GM19238 (cell line): ENCODE results near the gene GLB1L3.
"Not testable (repeated sequence)": the region's sequence is repeated elsewhere in the genome, so short reads cannot be mapped to it uniquely, and the experiment has no call there.

ENCODE experiments used
- DNase-seq: peaks from one replicate; pipeline ENCODE4 v3.0.0; 2011; ENCODE audit warnings: low spot score; ENCODE audit not compliant: insufficient read length

The GLB1L3 gene

DNA sequence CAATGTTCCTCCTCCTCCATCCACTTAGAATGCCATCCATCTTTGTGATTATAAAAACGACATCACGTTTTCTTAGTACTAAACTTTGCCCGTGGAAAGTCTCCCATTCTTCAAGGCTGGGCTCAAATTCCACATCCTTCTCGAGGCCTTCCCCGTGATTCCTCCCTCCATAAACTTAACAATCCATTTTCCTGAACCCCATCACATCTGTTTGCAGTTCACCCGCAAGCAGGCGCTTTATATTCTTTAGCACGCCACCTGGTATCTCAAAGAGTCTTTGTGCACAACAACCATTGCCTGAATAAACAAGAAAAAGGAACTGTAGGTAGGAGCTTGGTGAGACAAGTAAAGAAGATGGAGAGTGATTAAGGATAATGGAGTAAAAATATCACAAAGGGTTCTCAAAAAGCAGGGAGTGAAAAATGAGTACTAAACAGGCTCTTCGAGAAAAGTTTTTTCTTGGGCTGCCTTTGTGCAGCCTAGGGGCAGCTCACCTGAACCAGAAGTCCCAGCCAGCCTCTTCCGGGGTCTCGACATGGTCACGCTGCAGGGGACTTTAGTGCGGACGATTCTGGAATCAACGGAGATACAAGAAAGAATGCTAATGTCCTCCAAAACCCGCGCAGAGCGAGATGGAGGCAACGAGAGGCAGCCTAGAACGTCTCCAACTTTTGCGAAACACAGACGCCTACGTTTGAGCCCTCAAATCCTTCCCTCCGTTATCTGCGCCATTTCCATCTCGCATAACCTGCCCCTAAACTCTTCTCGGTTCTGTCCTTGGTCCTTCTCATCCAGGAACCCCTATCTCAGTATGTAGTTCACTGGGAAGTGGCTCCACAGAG, 23.6 kb upstream of the GLB1L3 start:
- DNase-seq = no peak

DNA sequence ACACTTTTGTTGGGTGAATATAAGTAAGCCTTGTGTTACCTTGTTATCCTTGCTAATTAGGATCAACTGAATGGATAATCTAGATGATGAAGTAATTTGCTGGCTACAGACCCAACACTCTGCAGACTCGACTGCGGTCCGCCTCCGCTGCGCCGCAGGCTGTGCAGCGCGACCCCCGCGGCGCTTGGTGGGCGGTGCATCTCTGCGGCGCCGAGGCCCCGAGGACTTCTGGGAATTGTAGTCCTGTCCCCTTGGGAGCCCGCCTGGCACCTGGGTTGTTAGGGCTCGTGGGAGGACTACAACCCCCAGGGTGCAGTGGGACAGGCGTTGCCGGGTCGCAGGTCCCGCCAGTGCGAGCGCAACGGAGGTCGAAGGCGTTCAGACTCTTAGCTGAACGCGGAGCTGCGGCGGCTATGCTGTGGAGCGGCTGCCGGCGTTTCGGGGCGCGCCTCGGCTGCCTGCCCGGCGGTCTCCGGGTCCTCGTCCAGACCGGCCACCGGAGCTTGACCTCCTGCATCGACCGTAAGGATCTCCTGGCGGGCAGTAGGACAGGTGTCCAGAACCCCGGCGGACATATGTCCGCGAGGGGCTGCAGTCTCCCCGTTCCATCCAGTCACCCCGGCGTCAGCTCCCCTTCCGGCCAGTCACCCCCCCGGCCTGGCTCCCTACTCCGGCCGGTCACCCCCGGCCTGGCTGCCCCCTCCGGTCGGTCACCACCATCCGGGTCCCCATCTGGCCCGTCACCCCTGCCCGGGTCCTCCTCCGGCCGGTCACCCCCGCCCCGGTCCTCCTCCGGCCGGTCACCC, 22.8 kb upstream of the GLB1L3 start, which contains the start of the genes ACAD8 and THYN1:
Gene ACAD8 (plus strand): TSS at position 381 of the 806 bp plus-strand sequence. CDS start 33 bp downstream, at position 414.
Gene THYN1 (minus strand): TSS at position 165 of the 806 bp plus-strand sequence. CDS start 470 bp downstream, outside the sequence.
- peak; percentile 95 for DNase-seq

DNA sequence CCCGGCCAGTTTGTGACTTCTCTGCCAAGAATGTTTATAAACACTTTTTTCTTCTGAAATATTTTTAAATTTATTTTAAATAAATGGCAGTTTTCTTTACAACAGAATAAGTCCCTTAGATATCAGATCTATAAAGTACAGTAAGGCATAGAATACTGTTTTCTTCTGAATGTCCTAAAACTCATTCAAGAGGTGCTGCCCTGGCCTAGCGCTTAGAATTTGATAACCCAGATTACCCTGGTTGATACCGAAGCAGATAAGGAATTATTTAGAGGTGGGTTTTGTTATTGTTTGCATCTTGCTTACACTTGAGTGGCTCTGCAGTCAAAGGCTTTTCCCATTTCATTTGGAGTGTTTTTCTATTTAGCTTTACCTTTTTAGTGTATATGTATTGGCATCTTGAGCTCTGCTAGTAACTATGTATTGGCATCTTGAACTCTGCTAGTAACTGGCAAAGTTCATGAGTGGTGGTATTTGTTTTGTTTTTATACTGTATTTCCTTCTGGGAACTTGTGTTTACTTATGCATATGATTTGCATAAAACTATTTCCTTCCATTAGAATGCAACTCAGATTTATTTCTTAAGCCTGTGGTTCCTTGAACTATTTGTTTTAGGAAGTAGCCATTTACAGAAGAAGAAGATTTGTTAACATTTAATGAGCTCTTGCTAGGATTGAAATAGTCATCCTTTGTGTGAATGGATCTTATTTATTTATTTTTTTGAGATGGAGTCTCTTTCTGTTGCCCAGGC, 21.6 kb upstream of the GLB1L3 start:
- DNase-seq = no peak

DNA sequence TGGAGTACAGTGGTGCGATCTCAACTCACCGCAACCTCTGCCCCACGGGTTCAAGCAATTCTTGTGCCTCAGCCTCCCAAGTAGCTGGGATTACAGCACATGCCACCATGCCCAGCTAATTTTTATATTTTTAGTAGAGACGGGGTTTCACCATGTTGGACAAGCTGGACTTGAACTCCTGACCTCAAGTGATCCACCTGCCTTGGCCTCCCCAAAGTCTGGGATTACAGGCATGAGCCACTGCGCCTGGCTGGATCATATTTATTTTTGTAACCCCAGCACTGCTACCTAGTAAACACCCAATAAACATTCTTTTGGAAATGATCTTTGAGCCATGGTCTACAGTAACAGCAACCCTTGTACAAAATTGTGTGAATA, 21.0 kb upstream of the GLB1L3 start:
- not testable (repeated sequence) for DNase-seq

DNA sequence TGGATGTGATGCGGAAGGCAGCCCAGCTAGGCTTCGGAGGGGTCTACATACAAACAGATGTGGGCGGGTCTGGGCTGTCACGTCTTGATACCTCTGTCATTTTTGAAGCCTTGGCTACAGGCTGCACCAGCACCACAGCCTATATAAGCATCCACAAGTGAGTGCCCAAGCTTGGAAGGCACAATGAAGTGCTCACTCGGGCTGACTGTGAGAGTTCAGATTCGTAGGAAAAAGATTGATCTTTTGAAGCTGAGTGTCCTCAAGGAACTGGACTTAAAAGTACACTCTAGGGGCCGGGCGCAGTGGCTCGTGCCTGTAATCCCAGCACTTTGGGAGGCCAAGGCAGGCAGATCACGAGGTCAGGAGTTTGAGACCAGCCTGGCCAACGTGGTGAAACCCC, 19.1 kb upstream of the GLB1L3 start:
- no peak for DNase-seq

DNA sequence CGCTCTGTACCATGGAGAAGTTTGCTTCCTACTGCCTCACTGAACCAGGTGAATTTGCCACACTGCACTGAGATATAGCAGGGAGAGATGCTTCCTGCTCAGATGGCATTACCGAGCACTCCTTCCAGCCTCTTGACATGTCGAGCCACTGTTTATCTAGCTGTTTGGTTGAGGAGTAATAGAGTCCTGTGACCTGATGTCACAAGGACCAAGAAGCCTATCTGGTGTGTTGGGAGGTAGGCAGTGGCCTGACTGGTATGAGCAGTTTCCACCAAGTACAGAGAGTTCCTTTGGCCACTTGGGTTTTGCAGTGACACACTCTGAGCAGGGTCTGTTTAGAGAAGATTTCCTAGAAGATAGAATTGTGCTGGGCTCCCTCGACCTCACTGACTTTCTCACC, 17.6 kb upstream of the GLB1L3 start:
- DNase-seq = no peak

DNA sequence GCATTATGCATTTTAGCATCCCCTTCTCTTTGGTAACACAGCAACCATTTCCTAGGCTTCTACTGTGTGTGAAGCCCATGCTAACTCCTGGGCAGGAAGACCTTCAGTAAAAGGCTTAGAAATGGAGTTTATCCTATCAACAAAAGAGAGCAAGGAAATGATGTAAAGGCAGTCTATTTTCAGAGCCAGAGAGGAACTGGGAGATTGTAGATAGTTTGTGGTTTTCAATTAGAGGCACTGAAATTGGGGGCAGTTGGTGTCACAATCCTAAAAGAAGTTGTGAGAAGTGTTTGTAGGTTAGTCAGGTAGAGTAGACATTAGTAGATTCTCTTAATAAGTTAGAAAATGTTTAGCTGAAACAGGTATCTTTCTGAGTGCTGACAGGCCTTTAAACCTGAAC, 15.7 kb upstream of the GLB1L3 start:
- DNase-seq = no peak

GRCh38 chr11:134260983-134261382, 15.2 kb upstream of the GLB1L3 start:
- DNase-seq = no peak

GRCh38 chr11:134261626-134262488, 14.3 kb upstream of the GLB1L3 start:
- DNase-seq = no peak

GRCh38 chr11:134264966-134265764, 11.0 kb upstream of the GLB1L3 start:
- DNase-seq = no peak

- DNase-seq = no peak
Observed at GRCh38 chr11:134266440-134266839, 9.7 kb upstream of the GLB1L3 start.

GRCh38 chr11:134266841-134267251, 9.3 kb upstream of the GLB1L3 start:
- no peak for DNase-seq

DNA sequence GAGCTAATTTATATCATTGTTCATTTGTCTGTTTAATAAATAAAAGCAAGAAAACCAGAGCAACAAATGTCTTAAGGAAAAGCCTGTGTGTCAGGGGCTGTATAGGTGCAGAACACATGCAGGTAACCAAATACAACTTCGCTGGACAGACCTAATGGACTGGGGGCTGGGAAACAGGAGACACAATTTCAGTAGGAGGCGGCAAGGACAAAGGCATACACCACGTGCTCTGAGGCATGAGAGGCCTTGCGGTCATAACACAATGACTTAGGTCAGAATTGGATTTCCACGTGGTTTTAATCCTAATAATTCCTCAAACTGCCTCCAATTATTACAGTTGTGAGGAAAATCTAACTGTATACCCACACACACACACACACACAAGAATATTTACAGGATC, 8.7 kb upstream of the GLB1L3 start:
- DNase-seq = no peak

GRCh38 chr11:134267966-134268365, 8.2 kb upstream of the GLB1L3 start:
- no peak for DNase-seq

GRCh38 chr11:134270250-134270714, 5.9 kb upstream of the GLB1L3 start:
- no peak for DNase-seq

GRCh38 chr11:134271978-134272377, 4.2 kb upstream of the GLB1L3 start:
- DNase-seq = no peak

DNA sequence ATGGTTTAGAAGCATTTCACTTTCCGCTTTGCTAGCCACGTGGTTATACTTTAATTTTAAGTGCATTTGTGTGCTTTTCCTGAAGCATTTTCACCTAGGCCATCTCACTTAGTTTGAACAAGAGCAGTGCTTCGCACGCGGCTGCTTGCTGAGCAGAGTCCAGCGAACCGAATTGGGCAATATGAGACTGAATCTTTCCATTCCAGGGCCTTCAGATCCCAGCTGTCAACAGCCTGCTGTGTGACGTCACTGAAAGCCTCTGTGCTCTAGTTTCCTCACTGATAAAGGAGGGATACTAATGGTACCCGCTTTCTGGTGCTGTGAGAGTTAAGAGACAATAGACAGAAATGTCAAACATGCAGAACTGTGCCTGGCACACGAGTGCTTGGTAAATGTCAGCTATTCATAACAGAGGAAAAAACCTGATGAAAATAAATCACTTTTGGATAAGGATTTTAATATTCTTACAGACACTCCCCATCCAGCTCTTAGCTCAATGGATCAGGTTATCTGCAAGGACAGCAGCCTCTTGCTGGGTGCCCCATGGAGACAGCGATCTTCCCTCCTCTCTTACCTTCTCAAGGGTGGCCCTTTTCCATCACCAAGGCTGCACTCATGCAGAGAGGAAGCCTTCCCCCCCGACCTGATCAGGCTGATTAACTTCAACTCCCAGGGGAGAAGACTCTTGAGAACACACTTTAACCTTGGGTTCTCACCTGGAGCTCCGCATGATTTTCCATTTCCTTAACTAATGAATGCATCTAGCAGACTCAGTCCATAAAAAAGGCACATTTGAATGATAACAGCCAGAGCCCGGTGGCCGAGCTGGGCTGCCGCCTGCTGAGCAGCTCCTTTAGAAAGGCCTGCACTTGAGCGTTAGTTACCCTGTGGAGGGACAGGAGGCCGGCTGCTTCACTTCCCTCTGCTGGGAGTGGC, 3.5 kb upstream of the GLB1L3 start:
- DNase-seq = no peak

- no peak for DNase-seq
Observed at GRCh38 chr11:134273317-134273712, 2.9 kb upstream of the GLB1L3 start.

GRCh38 chr11:134275188-134275533, 1.0 kb upstream of the GLB1L3 start:
- no peak for DNase-seq
